HG02973 (cell line): ENCODE measurements around the gene CGB8.

Source experiments
- ATAC-seq: cut with Tn5 transposase; IDR thresholded peaks from one replicate; pipeline ENCODE4 v1.9.1; 2021; ENCODE audit warnings: moderate library complexity; ENCODE audit not compliant: unreplicated experiment

The CGB8 gene

GRCh38 chr19:49010453-49010852 is 38.5 kb downstream of the CGB8 start:
- no peak for ATAC-seq

GRCh38 chr19:49009828-49010227 is 39.1 kb downstream of the CGB8 start:
- no peak for ATAC-seq

GRCh38 chr19:49006905-49007304 is 42.0 kb downstream of the CGB8 start:
- ATAC-seq, result no peak

GRCh38 chr19:49004964-49005614 is 43.8 kb downstream of the CGB8 start:
- no peak for ATAC-seq

GRCh38 chr19:49004133-49004532 is 44.8 kb downstream of the CGB8 start:
- no peak for ATAC-seq

- no peak for ATAC-seq
These were observed 49.2 kb downstream of the CGB8 start for GRCh38 chr19:48999481-49000325.

GRCh38 chr19:48997972-48998371 is 50.9 kb downstream of the CGB8 start:
- no peak for ATAC-seq
